Mesendoderm (in vitro differentiated cells): ENCODE measurements around the gene TNS2.

Experiments used
- DNase-seq: peaks from one replicate; pipeline ENCODE4 v3.0.0; 2013
- H2AK5ac ChIP-seq: 2 replicates; pipeline ENCODE4 v1.6.1; 2013; ENCODE audit warnings: low read length, inconsistent platforms
- H2BK120ac ChIP-seq: 2 replicates; pipeline ENCODE4 v1.6.1; 2013; ENCODE audit warnings: low read depth, mild to moderate bottlenecking, low read length, moderate library complexity, mixed read lengths
- H2BK15ac ChIP-seq: replicated peaks from 2 replicates; pipeline ENCODE4 v1.6.1; 2013; ENCODE audit warnings: low read depth, mild to moderate bottlenecking, moderate library complexity
- H2BK5ac ChIP-seq: 2 replicates; pipeline ENCODE4 v1.6.1; 2013; ENCODE audit warnings: low read length, inconsistent platforms
- H3K18ac ChIP-seq: 2 replicates; pipeline ENCODE4 v1.6.1; 2013; ENCODE audit warnings: mild to moderate bottlenecking, low read length, mixed read lengths
- H3K23ac ChIP-seq: one replicate; pipeline ENCODE4 v1.6.1; 2013; ENCODE audit warnings: low read length
- H3K27ac ChIP-seq: 2 replicates; pipeline ENCODE4 v1.5.1; 2013; ENCODE audit warnings: low read depth, mild to moderate bottlenecking, inconsistent platforms, low read length, moderate library complexity
- H3K27me3 ChIP-seq: 2 replicates; pipeline ENCODE4 v1.6.1; 2013; ENCODE audit warnings: low read length, control low read depth, mild to moderate bottlenecking, inconsistent platforms; ENCODE audit not compliant: insufficient read depth, poor library complexity
- H3K36me3 ChIP-seq: 2 replicates; pipeline ENCODE4 v1.6.1; 2013; ENCODE audit warnings: low read length, inconsistent platforms; ENCODE audit not compliant: control insufficient read depth, insufficient read depth
- H3K4ac ChIP-seq: one replicate; pipeline ENCODE4 v1.6.1; 2013; ENCODE audit warnings: low read depth, mild to moderate bottlenecking, low read length, moderate library complexity
- H3K4me1 ChIP-seq: 2 replicates; pipeline ENCODE4 v1.6.1; 2013; ENCODE audit warnings: low read depth, low read length, inconsistent platforms; ENCODE audit not compliant: control insufficient read depth
- H3K4me2 ChIP-seq: 2 replicates; pipeline ENCODE4 v1.6.1; 2013; ENCODE audit warnings: low read length
- H3K4me3 ChIP-seq: 2 replicates; pipeline ENCODE4 v1.5.1; 2013; ENCODE audit warnings: mild to moderate bottlenecking, low read length
- H3K56ac ChIP-seq: one replicate; pipeline ENCODE4 v1.6.1; 2013; ENCODE audit warnings: low read length
- H3K79me1 ChIP-seq: 2 replicates; pipeline ENCODE4 v1.6.1; 2013; ENCODE audit warnings: low read length, inconsistent platforms
- H3K79me2 ChIP-seq: 2 replicates; pipeline ENCODE4 v1.6.1; 2013; ENCODE audit warnings: mild to moderate bottlenecking, low read length; ENCODE audit not compliant: control insufficient read depth, insufficient read depth
- H3K9ac ChIP-seq: 2 replicates; pipeline ENCODE4 v1.6.1; 2013; ENCODE audit warnings: low read length, inconsistent platforms
- H4K5ac ChIP-seq: one replicate; pipeline ENCODE4 v1.6.1; 2013; ENCODE audit warnings: low read length
- H4K8ac ChIP-seq: one replicate; pipeline ENCODE4 v1.6.1; 2013; ENCODE audit warnings: low read depth, mild to moderate bottlenecking, control low read depth, low read length, moderate library complexity
- WGBS: extraction: QIAGEN DNeasy Blood & Tissue Kit; methylation state at CpG from one replicate; pipeline ENCODE4 v1.1.7; 2013; ENCODE audit warnings: low lambda C conversion rate, missing lambda C conversion rate; ENCODE audit not compliant: insufficient coverage; ENCODE audit errors: extremely low coverage; 5-methylcytosine and 5-hydroxymethylcytosine counted together

The TNS2 gene

GRCh38 chr12:53036802-53037201 lies 13.1 kb upstream of the TNS2 start:
- Histone ChIP-seq H3K9ac (no peak overlapping the region), H4K8ac (no peak overlapping the region), H3K4me2 (no peak overlapping the region), H3K27me3 (no peaks in the 10 kb centered on the region), H3K27ac (no peak overlapping the region), H3K23ac (no peak overlapping the region), H2BK5ac (no peak overlapping the region), H3K18ac (no peak overlapping the region), H2BK15ac (no peak overlapping the region), H3K36me3 (peaks cover 23% of the 10 kb centered on the region), H2AK5ac (no peak overlapping the region), H3K79me2 (no peaks in the 10 kb centered on the region), H3K4me3 (no peak overlapping the region), H3K4ac (no peak overlapping the region), H3K79me1 (peaks cover 2% of the 10 kb centered on the region), H3K4me1 (no peaks in the 10 kb centered on the region), H2BK120ac (no peak overlapping the region), H3K56ac (no peak overlapping the region), H4K5ac (no peak overlapping the region)
- DNase-seq, result no peak
- WGBS, result no CpG with 5 or more reads among the region's 3 CpGs

- no peak overlapping the region for H4K8ac ChIP-seq
- no peak overlapping the region for H3K56ac ChIP-seq
- no peaks in the 10 kb centered on the region for H3K79me1 ChIP-seq
- peaks cover 6% of the 10 kb centered on the region for H3K4me1 ChIP-seq
- H3K18ac ChIP-seq, result no peak overlapping the region
- no peak overlapping the region for H2BK5ac ChIP-seq
- no peak overlapping the region for H3K23ac ChIP-seq
- H4K5ac ChIP-seq, result no peak overlapping the region
- H3K27me3 ChIP-seq, result no peaks in the 10 kb centered on the region
- H3K4ac ChIP-seq, result no peak overlapping the region
- no peak overlapping the region for H2AK5ac ChIP-seq
- no peak overlapping the region for H2BK15ac ChIP-seq
- no peak overlapping the region for H3K4me2 ChIP-seq
- H3K27ac ChIP-seq, result no peak overlapping the region
- H3K79me2 ChIP-seq, result no peaks in the 10 kb centered on the region
- no peak overlapping the region for H3K9ac ChIP-seq
- no peak overlapping the region for H3K4me3 ChIP-seq
- no CpG with 5 or more reads among the region's 4 CpGs for WGBS
- H3K36me3 ChIP-seq, result peaks cover 20% of the 10 kb centered on the region
- no peak overlapping the region for H2BK120ac ChIP-seq
- DNase-seq, result no peak
Observed at GRCh38 chr12:53039851-53040250, 10.0 kb upstream of the TNS2 start.

- Histone ChIP-seq H2BK120ac (no peak overlapping the region), H3K36me3 (peaks cover 9% of the 10 kb centered on the region), H3K18ac (no peak overlapping the region), H3K27me3 (no peaks in the 10 kb centered on the region), H2BK5ac (no peak overlapping the region), H4K8ac (no peak overlapping the region), H3K27ac (no peak overlapping the region), H3K56ac (no peak overlapping the region), H3K23ac (no peak overlapping the region), H3K79me1 (no peaks in the 10 kb centered on the region), H4K5ac (no peak overlapping the region), H3K79me2 (no peaks in the 10 kb centered on the region), H3K4me1 (peaks cover 15% of the 10 kb centered on the region), H3K4ac (no peak overlapping the region), H3K4me2 (no peak overlapping the region), H2BK15ac (no peak overlapping the region), H3K9ac (no peak overlapping the region), H2AK5ac (no peak overlapping the region), H3K4me3 (no peak overlapping the region)
- no peak for DNase-seq
- WGBS, result no CpG with 5 or more reads among the region's 7 CpGs
Observed at GRCh38 chr12:53042607-53043454, 7.0 kb upstream of the TNS2 start.

GRCh38 chr12:53044052-53044581 lies 5.7 kb upstream of the TNS2 start:
- peak; percentile 57 for DNase-seq
- no peak overlapping the region for H3K4ac ChIP-seq

GRCh38 chr12:53044896-53045695 lies 4.8 kb upstream of the TNS2 start:
- no peak overlapping the region for H3K4me3 ChIP-seq

More at GRCh38 chr12:53044052-53044581, 5.7 kb upstream of the TNS2 start:
- Histone ChIP-seq H3K79me1 (no peaks in the 10 kb centered on the region), H3K56ac (no peak overlapping the region), H3K9ac (no peak overlapping the region), H3K27me3 (no peaks in the 10 kb centered on the region), H4K5ac (no peak overlapping the region), H3K36me3 (peaks cover 6% of the 10 kb centered on the region), H3K23ac (no peak overlapping the region), H2BK120ac (no peak overlapping the region), H3K4me1 (peaks cover 26% of the 10 kb centered on the region), H3K79me2 (no peaks in the 10 kb centered on the region), H3K4me3 (no peak overlapping the region), H3K27ac (no peak overlapping the region), H2BK5ac (no peak overlapping the region), H4K8ac (no peak overlapping the region), H2AK5ac (no peak overlapping the region), H3K4me2 (no peak overlapping the region), H3K18ac (no peak overlapping the region), H2BK15ac (no peak overlapping the region)
- WGBS, result no CpG with 5 or more reads among the region's 10 CpGs

More at GRCh38 chr12:53044896-53045695, 4.8 kb upstream of the TNS2 start:
- Histone ChIP-seq H3K56ac (no peak overlapping the region), H3K79me2 (no peaks in the 10 kb centered on the region), H3K4me2 (no peak overlapping the region), H3K18ac (no peak overlapping the region), H2BK120ac (no peak overlapping the region), H3K9ac (no peak overlapping the region), H2BK15ac (no peak overlapping the region), H4K5ac (no peak overlapping the region), H3K4me1 (peaks cover 30% of the 10 kb centered on the region), H2BK5ac (no peak overlapping the region), H3K27me3 (no peaks in the 10 kb centered on the region), H3K79me1 (no peaks in the 10 kb centered on the region), H3K23ac (no peak overlapping the region), H2AK5ac (no peak overlapping the region), H3K36me3 (no peaks in the 10 kb centered on the region), H3K27ac (no peak overlapping the region), H4K8ac (no peak overlapping the region), H3K4ac (no peak overlapping the region)
- no peak for DNase-seq
- WGBS, result no CpG with 5 or more reads among the region's 4 CpGs
